MM.1S (cell line): ENCODE results near the gene FRAS1.

Experiments used
- EZH2 ChIP-seq: fragments of 300-600 bp; sonication (generic); optimal IDR thresholded peaks from 2 replicates; pipeline ENCODE3; 2017; ENCODE audit warnings: low read depth, mild to moderate bottlenecking, antibody characterized with exemption, low read length, mixed read lengths
- TF ChIP-seq, protein P1 (sequence below): fragments of 300-600 bp; sonication (generic); IDR thresholded peaks from 2 replicates; pipeline ENCODE4 v1.5.1; 2016; ENCODE audit warnings: antibody characterized with exemption, low read length, mixed read lengths

DNA sequence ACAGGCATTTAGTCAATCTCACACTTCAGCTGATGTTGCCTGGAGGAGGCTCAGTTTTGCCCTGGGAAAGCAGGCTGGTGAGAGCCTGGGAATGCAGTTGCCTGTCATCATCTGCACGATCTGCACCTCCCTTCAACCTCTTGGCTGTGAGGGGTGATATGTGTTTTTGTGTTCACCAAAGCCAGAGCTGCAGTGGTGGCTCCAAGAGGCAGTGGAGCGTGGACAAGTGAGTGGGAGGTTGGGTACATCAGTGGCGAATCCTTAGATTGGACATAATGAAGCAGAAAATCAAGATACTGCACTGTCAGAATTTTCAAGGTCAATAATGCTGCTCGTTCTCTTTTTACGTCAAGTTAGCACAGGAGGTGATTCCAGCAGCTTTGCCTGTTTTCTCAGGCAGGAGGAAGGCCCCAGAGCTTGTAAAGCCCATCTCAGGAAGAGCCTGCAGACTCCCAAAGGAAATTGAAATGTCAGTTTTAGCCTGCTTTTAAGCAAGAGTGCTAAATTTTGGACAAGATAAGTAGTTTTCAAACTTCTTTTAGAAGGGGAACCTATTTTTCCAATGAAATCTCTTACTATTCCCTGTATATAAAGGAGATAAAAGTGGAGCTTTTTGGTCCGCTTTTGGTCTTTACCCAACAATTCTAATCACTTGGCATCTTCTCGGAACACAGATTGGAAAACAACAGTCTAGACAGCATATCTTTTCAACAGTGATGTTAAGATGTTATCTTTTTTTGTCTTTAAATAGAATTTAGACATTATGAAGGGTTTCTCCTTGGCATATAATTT lies 92.8 kb downstream of the FRAS1 start:
- TF ChIP-seq, protein P1, sequence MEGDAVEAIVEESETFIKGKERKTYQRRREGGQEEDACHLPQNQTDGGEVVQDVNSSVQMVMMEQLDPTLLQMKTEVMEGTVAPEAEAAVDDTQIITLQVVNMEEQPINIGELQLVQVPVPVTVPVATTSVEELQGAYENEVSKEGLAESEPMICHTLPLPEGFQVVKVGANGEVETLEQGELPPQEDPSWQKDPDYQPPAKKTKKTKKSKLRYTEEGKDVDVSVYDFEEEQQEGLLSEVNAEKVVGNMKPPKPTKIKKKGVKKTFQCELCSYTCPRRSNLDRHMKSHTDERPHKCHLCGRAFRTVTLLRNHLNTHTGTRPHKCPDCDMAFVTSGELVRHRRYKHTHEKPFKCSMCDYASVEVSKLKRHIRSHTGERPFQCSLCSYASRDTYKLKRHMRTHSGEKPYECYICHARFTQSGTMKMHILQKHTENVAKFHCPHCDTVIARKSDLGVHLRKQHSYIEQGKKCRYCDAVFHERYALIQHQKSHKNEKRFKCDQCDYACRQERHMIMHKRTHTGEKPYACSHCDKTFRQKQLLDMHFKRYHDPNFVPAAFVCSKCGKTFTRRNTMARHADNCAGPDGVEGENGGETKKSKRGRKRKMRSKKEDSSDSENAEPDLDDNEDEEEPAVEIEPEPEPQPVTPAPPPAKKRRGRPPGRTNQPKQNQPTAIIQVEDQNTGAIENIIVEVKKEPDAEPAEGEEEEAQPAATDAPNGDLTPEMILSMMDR = no peak
- no peak for TF ChIP-seq EZH2
